Measurements from ENCODE around the gene ZNF609.

DNA sequence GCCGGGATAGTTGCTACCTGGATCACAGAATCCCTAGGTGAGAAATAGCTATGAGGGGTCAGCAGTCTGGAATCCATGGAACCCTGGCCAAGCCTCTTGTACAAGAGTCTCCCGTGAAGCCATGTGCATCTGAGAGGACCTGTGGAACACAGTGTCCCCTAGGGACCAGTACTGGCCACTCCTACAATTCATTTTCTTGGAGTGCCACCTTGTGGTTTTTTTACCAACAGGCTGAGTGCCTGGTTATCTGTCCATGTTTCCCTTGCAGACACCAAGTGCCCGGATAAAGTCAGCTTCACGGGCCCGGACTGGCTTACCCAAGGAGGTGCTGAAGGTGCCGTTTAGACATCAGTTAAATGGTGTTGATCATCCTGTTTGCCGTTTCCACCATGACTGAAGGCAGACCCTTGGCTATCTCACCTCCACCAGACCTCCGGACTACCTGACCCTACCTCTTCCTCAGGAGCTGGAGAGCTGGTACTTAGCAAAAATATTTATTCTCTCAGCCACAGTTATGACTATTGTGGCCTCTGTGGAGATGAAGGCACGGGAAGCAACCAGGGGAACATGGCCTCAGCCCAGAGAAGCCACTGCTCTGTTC, 221.1 kb downstream of the ZNF609 start:
- TF ChIP-seq, protein P1, sequence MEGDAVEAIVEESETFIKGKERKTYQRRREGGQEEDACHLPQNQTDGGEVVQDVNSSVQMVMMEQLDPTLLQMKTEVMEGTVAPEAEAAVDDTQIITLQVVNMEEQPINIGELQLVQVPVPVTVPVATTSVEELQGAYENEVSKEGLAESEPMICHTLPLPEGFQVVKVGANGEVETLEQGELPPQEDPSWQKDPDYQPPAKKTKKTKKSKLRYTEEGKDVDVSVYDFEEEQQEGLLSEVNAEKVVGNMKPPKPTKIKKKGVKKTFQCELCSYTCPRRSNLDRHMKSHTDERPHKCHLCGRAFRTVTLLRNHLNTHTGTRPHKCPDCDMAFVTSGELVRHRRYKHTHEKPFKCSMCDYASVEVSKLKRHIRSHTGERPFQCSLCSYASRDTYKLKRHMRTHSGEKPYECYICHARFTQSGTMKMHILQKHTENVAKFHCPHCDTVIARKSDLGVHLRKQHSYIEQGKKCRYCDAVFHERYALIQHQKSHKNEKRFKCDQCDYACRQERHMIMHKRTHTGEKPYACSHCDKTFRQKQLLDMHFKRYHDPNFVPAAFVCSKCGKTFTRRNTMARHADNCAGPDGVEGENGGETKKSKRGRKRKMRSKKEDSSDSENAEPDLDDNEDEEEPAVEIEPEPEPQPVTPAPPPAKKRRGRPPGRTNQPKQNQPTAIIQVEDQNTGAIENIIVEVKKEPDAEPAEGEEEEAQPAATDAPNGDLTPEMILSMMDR (IDR thresholded peaks at IDR 0.05; ENCODE audit: low read depth, low read length), result peak; percentile 66
- TF ChIP-seq EZH2phosphoT487 (IDR thresholded peaks at IDR 0.05; ENCODE audit: low read depth), result no peak
